Activated CD4-positive, CD25-positive, alpha-beta regulatory T cell (primary cell): ENCODE results near the gene WFDC11.

ENCODE experiments used
- DNase-seq, 4 experiments: peaks; one replicate each; lab custom pipeline; 2025; lab: John Stamatoyannopoulos, UW

Gene WFDC11

GRCh38 chr20:45626540-45626939 is 43.5 kb downstream of the WFDC11 start:
- no peak for DNase-seq

GRCh38 chr20:45621593-45621992 is 48.4 kb downstream of the WFDC11 start:
- DNase-seq, result no peak

GRCh38 chr20:45617591-45617990 is 52.4 kb downstream of the WFDC11 start:
- DNase-seq, result no peak

GRCh38 chr20:45612314-45612713 is 57.7 kb downstream of the WFDC11 start:
- no peak for DNase-seq

GRCh38 chr20:45611054-45611453 is 59.0 kb downstream of the WFDC11 start:
- DNase-seq, result no peak

- DNase-seq, result no peak
These were observed 62.2 kb downstream of the WFDC11 start for GRCh38 chr20:45607810-45608209.
